SK-N-SH treated with all-trans-retinoic acid at 6 μM for 48 hours (cell line): ENCODE data around the gene LHFPL5.

Experiments
- CREB5 ChIP-seq: fragments of 250-450 bp; sonication (Bioruptor Pico); IDR thresholded peaks from 2 replicates; pipeline ENCODE4 v1.5.1; 2020; ENCODE audit warnings: low read depth, mild to moderate bottlenecking, moderate library complexity
- PATZ1 ChIP-seq: fragments of 250-450 bp; sonication (Bioruptor Pico); IDR thresholded peaks from 2 replicates; pipeline ENCODE4 v1.8.0; 2020; ENCODE audit warnings: mild to moderate bottlenecking, moderate library complexity, borderline replicate concordance
- ZFP30 ChIP-seq: fragments of 450-650 bp; formaldehyde crosslinking; IDR thresholded peaks from 2 replicates; pipeline ENCODE4 v1.5.0; 2022; ENCODE audit warnings: mild to moderate bottlenecking, moderate library complexity

DNA sequence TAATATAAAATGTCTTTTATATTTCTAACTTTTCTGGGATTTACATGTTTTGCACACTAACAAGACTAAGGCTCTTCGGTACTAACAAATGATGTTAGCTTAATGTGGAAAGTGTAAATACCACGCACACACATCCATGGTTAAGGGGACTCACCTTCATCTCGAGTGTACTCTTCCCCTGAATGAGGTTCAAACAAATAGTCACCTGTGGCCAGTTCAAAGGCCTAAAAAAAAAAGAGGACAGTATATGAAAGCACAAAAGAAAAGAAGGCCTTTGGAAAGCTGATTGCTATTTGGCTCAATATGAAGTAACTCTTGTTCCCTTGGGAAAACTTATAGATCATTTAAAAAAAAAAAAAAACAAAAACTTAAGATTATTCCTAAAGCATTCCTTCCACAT, 37.2 kb downstream of the LHFPL5 start:
- TF ChIP-seq PATZ1 (CRISPR knock-in tag) = no peak
- TF ChIP-seq CREB5 (CRISPR knock-in tag) = no peak
- no peak for TF ChIP-seq ZFP30 (CRISPR knock-in tag)
